Stimulated activated CD4-positive, alpha-beta T cell treated with anti-CD3 and anti-CD28 coated beads, TNF-alpha, amount 100 ng/mL, for 24 hours (primary cell): ENCODE results near the gene ZNF35.
"Not testable (repeated sequence)": the region's sequence is repeated elsewhere in the genome, so short reads cannot be mapped to it uniquely, and the experiment has no call there.

Source experiments
- DNase-seq, 3 experiments: peaks; one replicate each; pipeline ENCODE4 v3.0.0-alpha.2; 2020; ENCODE audit warnings: low read depth in 3 of 3

Gene ZNF35

DNA sequence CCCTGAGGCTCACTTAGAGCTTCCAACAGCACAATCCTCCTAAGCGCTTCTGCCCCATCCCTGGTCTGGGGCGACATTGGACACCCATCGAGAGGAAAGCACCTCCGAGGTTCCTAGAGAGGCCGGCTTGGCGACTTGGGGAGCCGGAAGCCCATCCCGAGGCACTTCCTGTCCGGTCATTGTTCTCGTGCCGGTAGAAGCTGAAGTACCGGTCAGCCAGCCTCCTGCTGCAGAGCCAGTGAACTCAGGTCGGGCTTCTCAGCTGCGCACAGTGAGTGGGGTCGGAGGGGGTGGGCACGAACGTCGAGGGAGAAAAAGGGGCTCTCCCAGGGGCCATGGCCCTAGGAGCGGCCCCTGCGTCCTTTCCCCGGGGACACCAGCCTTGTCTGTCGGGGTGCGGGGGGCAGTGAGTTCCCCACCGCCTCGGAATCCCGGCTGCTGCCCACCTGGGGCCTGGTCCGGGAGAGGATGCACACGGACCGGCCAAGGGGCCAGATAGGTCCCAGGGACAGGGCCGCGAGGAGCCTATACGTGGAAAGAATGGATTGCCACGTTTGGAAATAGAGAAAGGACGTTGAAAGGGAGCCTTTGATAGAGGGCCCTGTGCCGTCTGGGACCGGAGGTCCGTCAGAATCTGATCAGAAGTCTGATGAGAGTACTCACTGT lies at the start of gene ZNF35:
Gene ZNF35 (plus strand): TSS at position 169 of the 666 bp plus-strand sequence. CDS start 2,336 bp downstream, outside the sequence.
- DNase-seq = peak in 2 of 3 experiments; percentile 22 to 53

DNA sequence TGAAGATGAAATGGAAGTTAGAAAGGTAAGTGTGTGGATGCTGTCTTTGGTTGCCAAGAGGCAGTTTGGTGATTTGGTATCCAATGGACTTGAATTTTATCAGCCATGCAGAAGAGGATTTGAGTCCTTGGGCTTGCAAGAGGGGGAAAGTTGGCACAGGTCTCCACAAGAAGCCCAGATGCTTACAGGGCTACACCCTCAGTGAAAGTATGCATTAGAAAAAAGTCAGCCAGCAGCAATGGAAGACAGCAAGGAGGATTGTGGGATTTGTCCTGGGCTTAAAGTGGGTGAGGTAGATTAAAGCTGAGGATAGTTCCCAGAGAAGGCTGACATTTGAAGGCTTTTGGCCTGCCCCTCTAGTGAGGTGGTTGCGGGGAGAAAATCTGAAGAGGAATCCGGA lies 46.8 kb upstream of the ZNF35 start:
- DNase-seq = no peak

- no peak for DNase-seq
Measured at GRCh38 chr3:44612678-44613077, 35.9 kb upstream of the ZNF35 start.

GRCh38 chr3:44624749-44625480 lies 23.6 kb upstream of the ZNF35 start, which contains the start of gene ZNF197:
ZNF197 (plus strand) TSS chr3:44625036; CDS start chr3:44629155, 4,119 bp downstream.
- DNase-seq = peak; percentile 27 to 66 (median 51)

GRCh38 chr3:44628716-44629115 lies 19.8 kb upstream of the ZNF35 start:
- no peak for DNase-seq

DNA sequence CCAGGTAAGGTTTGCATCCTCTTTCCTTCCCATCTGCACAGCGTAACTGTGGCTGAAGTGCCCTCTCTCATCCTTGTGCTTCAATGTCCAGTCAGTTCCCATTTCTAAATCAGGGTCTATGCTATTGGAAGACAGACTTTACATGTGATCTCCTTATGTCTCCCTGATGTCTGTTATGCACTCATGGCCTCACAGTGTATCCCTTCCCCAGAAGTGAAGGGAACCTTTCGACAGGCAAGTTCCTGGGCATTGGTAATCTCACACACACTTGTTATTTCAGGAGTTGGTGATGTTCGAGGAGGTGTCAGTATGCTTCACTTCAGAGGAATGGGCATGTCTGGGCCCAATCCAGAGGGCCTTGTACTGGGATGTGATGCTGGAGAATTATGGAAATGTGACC lies 16.3 kb upstream of the ZNF35 start:
- no peak for DNase-seq

GRCh38 chr3:44642337-44642736 lies 6.2 kb upstream of the ZNF35 start:
- DNase-seq = no peak

- no peak for DNase-seq
Measured at GRCh38 chr3:44643024-44643423, 5.5 kb upstream of the ZNF35 start.

- DNase-seq = no peak
Measured at GRCh38 chr3:44647771-44648170, 761 bp upstream of the ZNF35 start.

DNA sequence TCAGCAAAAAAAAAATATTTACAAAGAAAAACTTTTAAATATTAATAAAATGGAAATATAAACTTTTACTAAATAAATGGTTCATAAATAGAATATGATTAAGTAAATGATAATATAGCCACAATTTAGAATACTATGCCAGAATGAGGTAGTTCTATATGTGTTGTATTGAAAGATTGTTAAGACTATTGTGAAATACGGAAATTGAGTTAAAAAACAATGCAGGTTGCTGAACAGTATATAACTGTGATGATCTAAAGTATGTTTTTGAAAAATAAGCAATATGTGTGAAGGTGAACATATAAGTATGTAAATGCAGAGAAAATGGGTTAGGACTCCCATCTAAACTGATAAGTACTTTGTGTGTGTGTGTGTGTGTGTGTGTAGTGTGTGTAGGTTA lies 1.2 kb downstream of the ZNF35 start:
- DNase-seq = no peak

DNA sequence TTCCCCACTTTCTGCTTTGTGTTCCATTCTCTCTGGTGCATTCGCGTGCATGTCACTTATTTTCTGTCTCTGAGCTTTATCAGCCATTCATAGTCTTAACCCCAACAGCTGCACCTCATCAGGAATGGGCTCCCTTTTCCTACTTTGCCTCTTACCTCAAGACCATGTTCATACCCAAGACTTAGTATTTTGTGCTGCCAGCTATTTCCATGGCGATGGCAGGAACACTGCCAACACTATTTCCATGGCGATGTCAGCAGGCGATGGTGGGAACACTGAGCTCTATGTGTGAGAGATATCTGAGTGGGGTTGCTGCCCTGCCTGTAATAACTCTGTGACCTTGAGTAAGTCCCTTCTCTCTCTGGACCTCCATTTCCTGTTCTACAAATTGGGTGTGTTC lies 5.5 kb downstream of the ZNF35 start:
- no peak for DNase-seq

GRCh38 chr3:44659015-44659414 lies 10.5 kb downstream of the ZNF35 start:
- no peak for DNase-seq

- DNase-seq = no peak
Measured at GRCh38 chr3:44659434-44659833, 10.9 kb downstream of the ZNF35 start.

GRCh38 chr3:44661189-44661588 lies 12.7 kb downstream of the ZNF35 start:
- no peak for DNase-seq

DNA sequence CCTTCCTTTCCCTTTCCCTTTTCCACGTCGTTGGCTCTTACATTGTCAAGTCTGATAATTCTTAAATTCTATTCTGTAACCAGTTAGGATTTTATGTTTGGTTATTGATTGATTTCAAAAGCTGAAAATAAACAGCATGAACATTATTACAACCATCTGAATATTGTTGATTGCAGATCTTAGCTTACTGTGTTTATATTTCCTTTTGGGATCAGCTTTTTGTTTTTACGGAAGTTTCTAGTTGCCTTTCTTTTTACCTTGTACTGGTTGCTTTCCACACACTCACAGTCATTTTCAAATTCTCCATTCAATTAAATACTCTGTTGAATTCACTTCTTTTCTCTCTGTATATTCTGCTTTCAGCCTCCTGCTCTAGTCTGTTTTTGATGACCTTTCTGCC lies 16.6 kb downstream of the ZNF35 start:
- no peak for DNase-seq

GRCh38 chr3:44666346-44666745 lies 17.8 kb downstream of the ZNF35 start:
- DNase-seq = no peak

DNA sequence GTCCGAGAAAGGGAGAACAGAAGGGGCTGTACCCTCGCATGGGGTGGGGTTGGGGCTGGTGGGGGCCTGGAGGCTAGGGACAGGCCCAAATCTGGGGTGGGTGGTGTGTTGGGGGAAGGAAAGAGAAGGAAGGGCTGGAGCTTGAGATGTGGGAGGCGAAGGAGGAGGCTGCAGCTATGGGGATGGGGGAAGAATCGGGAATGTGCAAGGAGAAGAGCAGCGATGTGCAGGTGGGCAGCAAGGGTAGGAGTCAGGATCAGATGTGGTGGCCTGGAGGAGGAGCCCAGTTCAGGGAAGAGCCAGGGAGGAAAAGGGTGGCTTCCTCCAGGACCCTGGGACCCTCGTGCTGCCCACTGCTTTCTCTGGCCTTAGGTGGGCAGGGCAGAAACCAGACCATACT lies 21.2 kb downstream of the ZNF35 start:
- no peak for DNase-seq

DNA sequence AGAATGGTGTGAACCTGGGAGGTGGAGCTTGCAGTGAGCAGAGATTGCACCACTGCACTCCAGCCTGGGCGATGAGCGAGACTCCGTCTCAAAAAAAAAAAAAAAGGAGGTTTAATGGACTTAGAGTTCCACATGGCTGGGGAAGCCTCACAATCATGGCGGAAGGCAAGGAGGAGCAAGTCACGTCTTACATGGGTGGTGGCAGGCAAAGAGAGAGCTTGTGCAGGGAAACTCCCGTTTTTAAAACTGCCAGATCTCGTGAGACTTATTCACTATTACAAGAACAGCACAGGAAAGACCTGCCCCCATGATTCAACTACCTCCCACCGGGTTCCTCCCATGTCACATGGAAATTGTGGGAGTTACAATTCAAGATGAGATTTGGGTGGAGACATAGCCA lies 24.9 kb downstream of the ZNF35 start:
- not testable (repeated sequence) for DNase-seq

DNA sequence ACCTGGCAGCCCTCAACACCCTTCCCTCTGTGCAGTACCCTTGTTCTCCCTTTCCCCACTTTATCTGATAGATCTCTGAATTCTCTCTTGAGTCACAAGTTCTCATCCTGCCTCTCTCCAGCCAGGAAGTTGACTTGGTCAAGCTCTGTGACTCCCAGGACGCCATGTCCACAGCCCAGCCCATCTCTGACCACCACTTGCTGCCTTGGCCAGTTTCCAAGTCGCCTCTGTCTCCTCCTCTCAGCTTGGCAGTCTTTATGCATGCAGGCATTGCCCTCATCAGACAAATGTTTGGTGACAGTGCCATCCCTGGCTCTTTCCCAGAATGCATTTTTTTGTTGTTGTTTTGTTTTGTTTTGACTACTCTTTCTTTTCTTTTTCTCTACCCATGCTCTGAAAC lies 25.7 kb downstream of the ZNF35 start:
- no peak for DNase-seq

GRCh38 chr3:44678480-44679116 lies 30.1 kb downstream of the ZNF35 start:
- no peak for DNase-seq

- no peak for DNase-seq
Measured at GRCh38 chr3:44680921-44681455, 32.5 kb downstream of the ZNF35 start.

DNA sequence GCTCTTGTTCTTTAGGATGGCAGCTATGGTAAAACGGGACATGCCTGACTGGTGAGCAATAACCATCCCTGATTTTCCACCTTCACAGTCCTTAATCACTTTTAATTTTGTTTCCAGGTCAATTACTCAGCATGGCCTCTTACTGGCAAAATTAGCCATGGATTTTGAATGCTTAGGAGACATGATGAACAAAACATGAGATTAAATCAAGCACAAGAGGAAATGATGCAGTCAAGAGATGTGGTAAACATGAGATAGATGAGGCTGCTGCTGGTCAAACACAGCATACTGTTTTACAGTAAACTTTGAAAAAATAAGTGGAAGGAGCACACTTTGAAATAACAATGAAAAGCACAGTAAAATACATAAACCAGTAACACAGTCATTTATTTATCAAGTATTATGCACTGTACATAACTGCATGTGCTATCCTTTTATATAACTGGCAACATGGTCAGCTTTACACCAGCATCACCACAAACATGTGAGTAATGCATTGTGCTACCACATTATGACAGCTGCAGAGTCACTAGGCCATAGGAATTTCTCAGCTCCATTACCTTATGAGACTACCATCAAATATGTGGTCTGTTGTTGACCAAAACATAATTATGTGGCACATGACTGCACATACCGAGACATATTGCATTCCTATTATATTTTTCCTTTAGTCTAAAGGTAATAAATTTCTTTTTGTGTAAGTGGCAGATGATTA lies 33.8 kb downstream of the ZNF35 start:
- no peak for DNase-seq
